OCI-LY1 (cell line): ENCODE data around the gene PNRC1.

ENCODE experiments used
- H2AFZ ChIP-seq: fragments of 200-600 bp; sonication (generic), shearing (Covaris generic); 2 replicates; pipeline ENCODE4 v1.6.0; 2014; ENCODE audit warnings: antibody characterized with exemption, mild to moderate bottlenecking, low read length
- H3F3A ChIP-seq: fragments of 200-600 bp; sonication (generic), shearing (Covaris generic); 2 replicates; pipeline ENCODE4 v1.6.0; 2014; ENCODE audit warnings: mild to moderate bottlenecking, antibody characterized with exemption, low read length, moderate library complexity; ENCODE audit not compliant: insufficient read depth
- H3K27ac ChIP-seq: fragments of 200-600 bp; sonication (generic); 2 replicates; pipeline ENCODE4 v1.5.1; 2014; ENCODE audit warnings: low read length, mixed run types, mild to moderate bottlenecking, low read depth; ENCODE audit not compliant: poor library complexity, severe bottlenecking
- H3K27me3 ChIP-seq: fragments of 200-600 bp; sonication (generic); 2 replicates; pipeline ENCODE4 v1.6.0; 2014; ENCODE audit warnings: antibody characterized with exemption, mild to moderate bottlenecking, low read length, moderate library complexity; ENCODE audit not compliant: insufficient read depth
- H3K36me3 ChIP-seq: fragments of 200-600 bp; sonication (generic); 2 replicates; pipeline ENCODE4 v1.6.1; 2014; ENCODE audit warnings: mild to moderate bottlenecking, antibody characterized with exemption, low read length, moderate library complexity, mixed read lengths; ENCODE audit not compliant: insufficient read depth
- H3K4me1 ChIP-seq: fragments of 200-600 bp; sonication (generic); 2 replicates; pipeline ENCODE4 v1.5.1; 2014; ENCODE audit warnings: mild to moderate bottlenecking, low read length, moderate library complexity; ENCODE audit not compliant: insufficient read depth, severe bottlenecking
- H3K4me2 ChIP-seq: fragments of 200-600 bp; sonication (generic), shearing (Covaris generic); 2 replicates; pipeline ENCODE4 v1.6.1; 2014; ENCODE audit warnings: low read length
- H3K4me3 ChIP-seq: fragments of 200-600 bp; sonication (generic); 2 replicates; pipeline ENCODE4 v1.5.1; 2014; ENCODE audit warnings: low read length, low read depth, mild to moderate bottlenecking, mixed read lengths; ENCODE audit not compliant: poor library complexity, severe bottlenecking
- H3K79me2 ChIP-seq: fragments of 200-600 bp; shearing (Covaris generic); 2 replicates; pipeline ENCODE4 v1.6.1; 2016; ENCODE audit warnings: mixed run types, low read length, mixed read lengths; ENCODE audit not compliant: insufficient read depth
- H3K9ac ChIP-seq: fragments of 200-600 bp; sonication (generic), shearing (Covaris generic); 2 replicates; pipeline ENCODE4 v1.6.1; 2014; ENCODE audit warnings: mild to moderate bottlenecking, low read length, mixed read lengths
- H3K9me2 ChIP-seq: fragments of 200-600 bp; sonication (generic), shearing (Covaris generic); 2 replicates; pipeline ENCODE4 v1.6.1; 2014; ENCODE audit warnings: low read depth, mild to moderate bottlenecking, low read length, mixed read lengths
- H3K9me3 ChIP-seq: fragments of 200-600 bp; shearing (Covaris generic); 2 replicates; pipeline ENCODE4 v1.6.1; 2014; ENCODE audit warnings: low read length, mixed read lengths
- H4K20me1 ChIP-seq: fragments of 200-600 bp; sonication (generic), shearing (Covaris generic); 2 replicates; pipeline ENCODE4 v1.6.0; 2016; ENCODE audit warnings: mild to moderate bottlenecking, low read length; ENCODE audit not compliant: insufficient read depth
- CTCF ChIP-seq: fragments of 200-600 bp; sonication (generic), shearing (Covaris generic); IDR thresholded peaks from 2 replicates; pipeline ENCODE4 v1.5.1; 2017; ENCODE audit warnings: mild to moderate bottlenecking, antibody characterized with exemption, low read length, moderate library complexity, mixed read lengths
- EZH2 ChIP-seq: fragments of 200-600 bp; sonication (generic), shearing (Covaris generic); IDR thresholded peaks from 2 replicates; pipeline ENCODE4 v1.8.0; 2017; ENCODE audit warnings: borderline replicate concordance, mixed run types, mild to moderate bottlenecking, antibody characterized with exemption, low read length, moderate library complexity, mixed read lengths

PNRC1 gene

GRCh38 chr6:89084954-89085353, 4.4 kb downstream of the PNRC1 start:
- Histone ChIP-seq H2AFZ (no peak overlapping the region), H3K79me2 (peaks cover 28% of the 10 kb centered on the region), H3K27ac (no peak overlapping the region), H3K4me2 (no peak overlapping the region), H3K4me3 (no peak overlapping the region), H3K4me1 (peaks cover 16% of the 10 kb centered on the region), H3F3A (no peaks in the 10 kb centered on the region), H3K36me3 (peaks cover 42% of the 10 kb centered on the region), H3K9me2 (no peaks in the 10 kb centered on the region), H3K27me3 (no peaks in the 10 kb centered on the region), H3K9ac (no peak overlapping the region), H4K20me1 (peaks cover 4% of the 10 kb centered on the region; the same call in 1 of the 2 replicates), H3K9me3 (no peaks in the 10 kb centered on the region)
- TF ChIP-seq EZH2 (no peak), CTCF (no peak)

GRCh38 chr6:89085409-89086205, 5.1 kb downstream of the PNRC1 start:
- H3K4me1 ChIP-seq: peaks cover 16% of the 10 kb centered on the region
- H3K4me3 ChIP-seq: no peak overlapping the region
- no peaks in the 10 kb centered on the region for H3K27me3 ChIP-seq
- no peak overlapping the region for H3K9ac ChIP-seq
- H3K27ac ChIP-seq: no peak overlapping the region
- peaks cover 4% of the 10 kb centered on the region; the same call in 1 of the 2 replicates for H4K20me1 ChIP-seq
- no peaks in the 10 kb centered on the region for H3K9me3 ChIP-seq
- H2AFZ ChIP-seq: no peak overlapping the region
- no peaks in the 10 kb centered on the region for H3F3A ChIP-seq
- TF ChIP-seq CTCF: no peak
- no peak for TF ChIP-seq EZH2
- H3K9me2 ChIP-seq: no peaks in the 10 kb centered on the region
- H3K4me2 ChIP-seq: no peak overlapping the region
- H3K79me2 ChIP-seq: peaks cover 28% of the 10 kb centered on the region
- H3K36me3 ChIP-seq: peaks cover 42% of the 10 kb centered on the region

- H3K36me3 ChIP-seq: peaks cover 31% of the 10 kb centered on the region
- H3K4me2 ChIP-seq: no peak overlapping the region
- no peak for TF ChIP-seq EZH2
- TF ChIP-seq CTCF: no peak
- no peaks in the 10 kb centered on the region for H3K27me3 ChIP-seq
- no peaks in the 10 kb centered on the region for H3K9me2 ChIP-seq
- no peaks in the 10 kb centered on the region for H3F3A ChIP-seq
- H3K9ac ChIP-seq: no peak overlapping the region
- H2AFZ ChIP-seq: no peak overlapping the region
- peaks cover 4% of the 10 kb centered on the region; the same call in 1 of the 2 replicates for H4K20me1 ChIP-seq
- H3K27ac ChIP-seq: no peak overlapping the region
- H3K4me3 ChIP-seq: no peak overlapping the region
- no peaks in the 10 kb centered on the region for H3K9me3 ChIP-seq
- H3K79me2 ChIP-seq: peaks cover 16% of the 10 kb centered on the region
- peaks cover 10% of the 10 kb centered on the region for H3K4me1 ChIP-seq
These were observed 7.3 kb downstream of the PNRC1 start for GRCh38 chr6:89087881-89088280.
